Liver (tissue), 9 donors: ENCODE data around the gene URAD. TPM values are rescaled to one million over a fixed set of nuclear protein-coding genes. Genes with fewer than 3 reads are reported as not detected.

Source experiments
- DNase-seq: peaks from one replicate; pipeline ENCODE4 v3.0.0-alpha.2; 2017; ENCODE audit warnings: low spot score
- H3K27ac ChIP-seq, 2 donors: one replicate each; pipeline ENCODE4 v1.7.0; 2013; ENCODE audit warnings: inconsistent platforms in 2 of 2, low read length in 2 of 2, control low read depth in 1 of 2, low read depth in 1 of 2, mild to moderate bottlenecking in 1 of 2
- H3K27me3 ChIP-seq, 4 donors: one replicate each; pipeline versions ENCODE4 v1.6.1 to v1.7.0; 2013; ENCODE audit warnings: low read length in 3 of 4, inconsistent platforms in 1 of 4, mild to moderate bottlenecking in 1 of 4, moderate library complexity in 1 of 4; ENCODE audit not compliant: control insufficient read depth in 4 of 4, insufficient read depth in 4 of 4
- H3K36me3 ChIP-seq, 4 donors: one replicate each; pipeline versions ENCODE4 v1.6.1 to v1.7.0; 2013; ENCODE audit warnings: low read length in 3 of 4, mild to moderate bottlenecking in 3 of 4, low read depth in 1 of 4, moderate library complexity in 1 of 4; ENCODE audit not compliant: control insufficient read depth in 4 of 4, insufficient read depth in 3 of 4
- H3K4me1 ChIP-seq, 4 donors: one replicate each; pipeline versions ENCODE4 v1.6.1 to v1.7.0; 2013; ENCODE audit warnings: low read length in 3 of 4, mild to moderate bottlenecking in 3 of 4, moderate library complexity in 1 of 4; ENCODE audit not compliant: control insufficient read depth in 4 of 4, insufficient read depth in 4 of 4
- H3K4me3 ChIP-seq, 3 donors: one replicate each; pipeline versions ENCODE4 v1.6.1 to v1.7.0; 2013; ENCODE audit warnings: low read length in 3 of 3, control low read depth in 1 of 3, low read depth in 1 of 3, mild to moderate bottlenecking in 1 of 3
- H3K9ac ChIP-seq, 2 donors: one replicate each; pipeline ENCODE4 v1.7.0; 2013; ENCODE audit warnings: low read length in 2 of 2, mild to moderate bottlenecking in 2 of 2, moderate library complexity in 2 of 2, control low read depth in 1 of 2, low read depth in 1 of 2
- H3K9me3 ChIP-seq, 4 donors: one replicate each; pipeline versions ENCODE4 v1.6.1 to v1.7.0; 2013; ENCODE audit warnings: low read length in 3 of 4; ENCODE audit not compliant: control insufficient read depth in 4 of 4
- EGR1 ChIP-seq, 2 donors: IDR thresholded peaks; 2 replicates each; pipeline ENCODE4 v1.6.1; 2016 to 2018; ENCODE audit warnings: antibody characterized with exemption in 2 of 2, low read depth in 2 of 2
- FOXA1 ChIP-seq: IDR thresholded peaks from 2 replicates; pipeline ENCODE4 v1.6.1; 2016; ENCODE audit warnings: antibody characterized with exemption
- FOXA2 ChIP-seq: IDR thresholded peaks from 2 replicates; pipeline ENCODE4 v1.6.1; 2016; ENCODE audit warnings: antibody characterized with exemption
- GABPA ChIP-seq, 2 donors: IDR thresholded peaks in 1 of 2; conservative IDR thresholded peaks in 1 of 2; 2 replicates each; pipeline ENCODE4 v1.6.1; 2016; ENCODE audit warnings: antibody characterized with exemption in 2 of 2, mild to moderate bottlenecking in 1 of 2, moderate library complexity in 1 of 2
- HNF4A ChIP-seq, 2 donors: conservative IDR thresholded peaks; 2 replicates each; pipeline ENCODE4 v1.6.1; 2016; ENCODE audit warnings: antibody characterized with exemption in 2 of 2, mild to moderate bottlenecking in 2 of 2
- HNF4G ChIP-seq: IDR thresholded peaks from 2 replicates; pipeline ENCODE4 v1.6.1; 2016; ENCODE audit warnings: antibody characterized with exemption
- JUND ChIP-seq, 2 donors: IDR thresholded peaks; 2 replicates each; pipeline ENCODE4 v1.6.1; 2016; ENCODE audit warnings: antibody characterized with exemption in 2 of 2
- NR2F2 ChIP-seq: IDR thresholded peaks from 2 replicates; pipeline ENCODE4 v1.6.1; 2016; ENCODE audit warnings: antibody characterized with exemption
- RAD21 ChIP-seq, 2 donors: IDR thresholded peaks; 2 replicates each; pipeline ENCODE4 v1.6.1; 2016; ENCODE audit warnings: antibody characterized with exemption in 2 of 2, mild to moderate bottlenecking in 2 of 2
- REST ChIP-seq: IDR thresholded peaks from 2 replicates; pipeline ENCODE4 v1.6.1; 2016; ENCODE audit warnings: antibody characterized with exemption, mild to moderate bottlenecking
- RXRA ChIP-seq, 2 donors: IDR thresholded peaks; 2 replicates each; pipeline ENCODE4 v1.6.1; 2017 to 2018; ENCODE audit warnings: antibody characterized with exemption in 2 of 2, mild to moderate bottlenecking in 1 of 2
- SP1 ChIP-seq: IDR thresholded peaks from 2 replicates; pipeline ENCODE4 v1.6.1; 2018; ENCODE audit warnings: antibody characterized with exemption, mild to moderate bottlenecking
- TAF1 ChIP-seq: conservative IDR thresholded peaks from 2 replicates; pipeline ENCODE4 v1.6.1; 2016; ENCODE audit warnings: antibody characterized with exemption, mild to moderate bottlenecking
- YY1 ChIP-seq: IDR thresholded peaks from 2 replicates; pipeline ENCODE4 v1.6.1; 2016; ENCODE audit warnings: antibody characterized with exemption, mild to moderate bottlenecking
- WGBS: extraction: QIAGEN DNeasy Blood & Tissue Kit; methylation state at CpG from one replicate; pipeline ENCODE4 v1.1.7; 2013; 5-methylcytosine and 5-hydroxymethylcytosine counted together
- polyA plus RNA-seq, 2 donors: library from polyadenylated mRNA; stranded (reverse) in 1 of 2; unstranded in 1 of 2; fragments of 200-250 nt in 1 of 2; fragments of >200 nt in 1 of 2; fragmentation: Nextera tagmentation in 1 of 2; extraction: Ambion mirVana in 1 of 2; gene quantifications; one replicate each; pipeline versions ENCODE4 v1.2.1 to v1.2.3, GENCODE V29; 2013 to 2015
- total RNA-seq, 2 donors: library from RNA; depleted of rRNA; stranded (reverse); fragments of >200 nt; gene quantifications; one replicate each; pipeline ENCODE4 v1.2.3, GENCODE V29; 2014
- TF ChIP-seq, protein P1 (sequence below): IDR thresholded peaks from 2 replicates; pipeline ENCODE4 v1.6.1; 2016; ENCODE audit warnings: antibody characterized with exemption
- TF ChIP-seq, protein P2 (sequence below): IDR thresholded peaks from 2 replicates; pipeline ENCODE4 v1.6.1; 2016; ENCODE audit warnings: antibody characterized with exemption
- TF ChIP-seq, protein P3 (sequence below): fragments of 150-350 bp; IDR thresholded peaks from 2 replicates; pipeline ENCODE4 v1.5.1; 2017; ENCODE audit warnings: improper control_type of control experiment, low read depth, low read length; ENCODE audit not compliant: missing input control
- TF ChIP-seq, protein P4 (sequence below): IDR thresholded peaks from 2 replicates; pipeline ENCODE4 v1.6.1; 2016; ENCODE audit warnings: antibody characterized with exemption
- donor health status: healthy.
- donor health status: healthy.
- donor health status: healthy.
- donor health status: healthy.
- donor health status: healthy.

URAD gene
- total and polyA plus RNA-seq, 4 donors, result not detected

GRCh38 chr13:27965343-27965739 lies 23.2 kb downstream of the URAD start:
- Histone ChIP-seq H3K4me1 (peaks cover 10 to 28% (median 20%) of the 10 kb centered on the region in 4 donors), H3K9ac (no peak overlapping the region), H3K36me3 (no peaks in the 10 kb centered on the region), H3K27ac (no peak overlapping the region), H3K4me3 (no peak overlapping the region), H3K27me3 (peaks cover 8 to 24% (median 20%) of the 10 kb centered on the region in 4 donors), H3K9me3 (no peaks in the 10 kb centered on the region)
- 70% methylated on average over 7 of the region's 7 CpGs for WGBS
- TF ChIP-seq FOXA2 (no peak), HNF4G (no peak), TAF1 (no peak), GABPA (IDR thresholded peaks at IDR 0.05 in 1 of 2, conservative IDR thresholded peaks at IDR 0.05 in 1 of 2) (no peak), RXRA (IDR thresholded peaks at IDR 0.05) (no peak), HNF4A (conservative IDR thresholded peaks at IDR 0.05) (no peak), REST (no peak), JUND (IDR thresholded peaks at IDR 0.05) (no peak), EGR1 (IDR thresholded peaks at IDR 0.05; ENCODE audit: low read depth in 2 of 2) (no peak), YY1 (no peak)
- TF ChIP-seq, protein P1, sequence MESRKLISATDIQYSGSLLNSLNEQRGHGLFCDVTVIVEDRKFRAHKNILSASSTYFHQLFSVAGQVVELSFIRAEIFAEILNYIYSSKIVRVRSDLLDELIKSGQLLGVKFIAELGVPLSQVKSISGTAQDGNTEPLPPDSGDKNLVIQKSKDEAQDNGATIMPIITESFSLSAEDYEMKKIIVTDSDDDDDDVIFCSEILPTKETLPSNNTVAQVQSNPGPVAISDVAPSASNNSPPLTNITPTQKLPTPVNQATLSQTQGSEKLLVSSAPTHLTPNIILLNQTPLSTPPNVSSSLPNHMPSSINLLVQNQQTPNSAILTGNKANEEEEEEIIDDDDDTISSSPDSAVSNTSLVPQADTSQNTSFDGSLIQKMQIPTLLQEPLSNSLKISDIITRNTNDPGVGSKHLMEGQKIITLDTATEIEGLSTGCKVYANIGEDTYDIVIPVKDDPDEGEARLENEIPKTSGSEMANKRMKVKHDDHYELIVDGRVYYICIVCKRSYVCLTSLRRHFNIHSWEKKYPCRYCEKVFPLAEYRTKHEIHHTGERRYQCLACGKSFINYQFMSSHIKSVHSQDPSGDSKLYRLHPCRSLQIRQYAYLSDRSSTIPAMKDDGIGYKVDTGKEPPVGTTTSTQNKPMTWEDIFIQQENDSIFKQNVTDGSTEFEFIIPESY, result no peak
- TF ChIP-seq, protein P2, sequence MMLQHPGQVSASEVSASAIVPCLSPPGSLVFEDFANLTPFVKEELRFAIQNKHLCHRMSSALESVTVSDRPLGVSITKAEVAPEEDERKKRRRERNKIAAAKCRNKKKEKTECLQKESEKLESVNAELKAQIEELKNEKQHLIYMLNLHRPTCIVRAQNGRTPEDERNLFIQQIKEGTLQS, result no peak
- DNase-seq, result no peak

DNA sequence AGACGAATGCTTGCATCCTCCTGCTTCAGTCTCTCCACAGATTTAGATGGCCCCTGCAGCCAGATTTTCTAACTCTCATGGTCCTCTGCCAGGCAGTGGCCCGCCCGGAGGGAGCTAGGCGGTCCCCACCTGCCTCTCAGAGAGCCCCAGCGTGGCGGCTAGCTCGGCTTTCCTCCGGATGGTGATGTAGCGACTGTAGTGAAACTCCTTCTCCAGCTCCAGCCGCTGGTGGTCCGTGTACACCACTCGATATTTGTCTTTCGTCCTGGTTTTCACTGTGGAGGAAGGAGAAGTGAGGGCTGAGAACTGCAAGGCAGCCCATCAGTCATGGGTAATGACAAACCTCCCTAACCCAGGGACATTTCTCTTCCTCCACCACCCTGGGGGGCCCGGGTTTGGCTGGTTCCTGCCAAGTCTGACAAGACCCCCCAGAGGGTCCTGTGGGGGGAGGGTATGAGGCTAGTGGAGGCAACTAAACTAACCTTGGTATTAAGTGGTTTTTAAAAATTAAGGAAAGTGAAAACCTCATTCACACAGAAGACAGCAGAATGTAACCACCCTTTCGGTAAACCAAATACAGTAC lies 23.7 kb downstream of the URAD start:
- WGBS, result 58% methylated on average over 15 of the region's 15 CpGs
- Histone ChIP-seq H3K9me3 (no peaks in the 10 kb centered on the region), H3K4me1 (peaks cover 10 to 30% (median 22%) of the 10 kb centered on the region in 4 donors), H3K36me3 (no peaks in the 10 kb centered on the region), H3K27ac (no peak overlapping the region), H3K4me3 (no peak overlapping the region), H3K9ac (no peak overlapping the region), H3K27me3 (peaks cover 8 to 23% (median 17%) of the 10 kb centered on the region in 4 donors)
- DNase-seq, result no peak
- TF ChIP-seq REST (no peak), EGR1 (IDR thresholded peaks at IDR 0.05; ENCODE audit: low read depth in 2 of 2) (no peak), YY1 (no peak), TAF1 (no peak), JUND (IDR thresholded peaks at IDR 0.05) (no peak), GABPA (IDR thresholded peaks at IDR 0.05 in 1 of 2, conservative IDR thresholded peaks at IDR 0.05 in 1 of 2) (no peak), NR2F2 (no peak), SP1 (no peak), HNF4A (conservative IDR thresholded peaks at IDR 0.05) (no peak), RXRA (IDR thresholded peaks at IDR 0.05) (no peak), FOXA2 (no peak), FOXA1 (no peak), RAD21 (IDR thresholded peaks at IDR 0.05) (no peak)
- TF ChIP-seq, protein P3, sequence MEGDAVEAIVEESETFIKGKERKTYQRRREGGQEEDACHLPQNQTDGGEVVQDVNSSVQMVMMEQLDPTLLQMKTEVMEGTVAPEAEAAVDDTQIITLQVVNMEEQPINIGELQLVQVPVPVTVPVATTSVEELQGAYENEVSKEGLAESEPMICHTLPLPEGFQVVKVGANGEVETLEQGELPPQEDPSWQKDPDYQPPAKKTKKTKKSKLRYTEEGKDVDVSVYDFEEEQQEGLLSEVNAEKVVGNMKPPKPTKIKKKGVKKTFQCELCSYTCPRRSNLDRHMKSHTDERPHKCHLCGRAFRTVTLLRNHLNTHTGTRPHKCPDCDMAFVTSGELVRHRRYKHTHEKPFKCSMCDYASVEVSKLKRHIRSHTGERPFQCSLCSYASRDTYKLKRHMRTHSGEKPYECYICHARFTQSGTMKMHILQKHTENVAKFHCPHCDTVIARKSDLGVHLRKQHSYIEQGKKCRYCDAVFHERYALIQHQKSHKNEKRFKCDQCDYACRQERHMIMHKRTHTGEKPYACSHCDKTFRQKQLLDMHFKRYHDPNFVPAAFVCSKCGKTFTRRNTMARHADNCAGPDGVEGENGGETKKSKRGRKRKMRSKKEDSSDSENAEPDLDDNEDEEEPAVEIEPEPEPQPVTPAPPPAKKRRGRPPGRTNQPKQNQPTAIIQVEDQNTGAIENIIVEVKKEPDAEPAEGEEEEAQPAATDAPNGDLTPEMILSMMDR, result no peak
- TF ChIP-seq, protein P4, sequence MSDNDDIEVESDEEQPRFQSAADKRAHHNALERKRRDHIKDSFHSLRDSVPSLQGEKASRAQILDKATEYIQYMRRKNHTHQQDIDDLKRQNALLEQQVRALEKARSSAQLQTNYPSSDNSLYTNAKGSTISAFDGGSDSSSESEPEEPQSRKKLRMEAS, result no peak
